ENCODE results near the gene ROBO1. TPM values are rescaled to one million over a fixed set of nuclear protein-coding genes. Genes with fewer than 3 reads are reported as not detected.

Gene ROBO1
- total RNA-seq, 1 donor, result 34.2 TPM

DNA sequence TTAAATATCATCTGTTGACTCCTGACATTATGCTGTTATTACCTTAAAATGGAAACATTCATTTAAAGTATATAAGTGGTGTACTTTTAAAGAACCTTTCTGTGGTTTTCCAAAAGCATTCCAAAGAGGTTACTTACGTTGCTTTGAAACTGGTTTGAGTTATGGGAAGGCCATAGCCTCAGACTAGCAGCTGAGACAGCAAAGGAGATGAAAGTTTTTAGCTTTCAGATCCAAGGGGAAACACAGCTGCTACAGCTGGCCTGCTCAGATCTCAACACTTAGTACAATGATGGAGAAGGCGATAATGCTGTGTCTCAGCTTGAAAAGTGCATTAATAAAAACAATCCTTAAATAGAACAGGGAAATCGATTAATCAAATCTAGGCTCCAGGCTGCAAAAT is 921.1 kb downstream of the ROBO1 start:
- H3K4me3 ChIP-seq (ENCODE audit: low read depth, low read length), result no peak overlapping the region
- peak; percentile 67 for DNase-seq (ENCODE audit: low read depth)
- TF ChIP-seq, protein P1, sequence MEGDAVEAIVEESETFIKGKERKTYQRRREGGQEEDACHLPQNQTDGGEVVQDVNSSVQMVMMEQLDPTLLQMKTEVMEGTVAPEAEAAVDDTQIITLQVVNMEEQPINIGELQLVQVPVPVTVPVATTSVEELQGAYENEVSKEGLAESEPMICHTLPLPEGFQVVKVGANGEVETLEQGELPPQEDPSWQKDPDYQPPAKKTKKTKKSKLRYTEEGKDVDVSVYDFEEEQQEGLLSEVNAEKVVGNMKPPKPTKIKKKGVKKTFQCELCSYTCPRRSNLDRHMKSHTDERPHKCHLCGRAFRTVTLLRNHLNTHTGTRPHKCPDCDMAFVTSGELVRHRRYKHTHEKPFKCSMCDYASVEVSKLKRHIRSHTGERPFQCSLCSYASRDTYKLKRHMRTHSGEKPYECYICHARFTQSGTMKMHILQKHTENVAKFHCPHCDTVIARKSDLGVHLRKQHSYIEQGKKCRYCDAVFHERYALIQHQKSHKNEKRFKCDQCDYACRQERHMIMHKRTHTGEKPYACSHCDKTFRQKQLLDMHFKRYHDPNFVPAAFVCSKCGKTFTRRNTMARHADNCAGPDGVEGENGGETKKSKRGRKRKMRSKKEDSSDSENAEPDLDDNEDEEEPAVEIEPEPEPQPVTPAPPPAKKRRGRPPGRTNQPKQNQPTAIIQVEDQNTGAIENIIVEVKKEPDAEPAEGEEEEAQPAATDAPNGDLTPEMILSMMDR (IDR thresholded peaks at IDR 0.05; ENCODE audit: insufficient read depth, low read length), result no peak

GRCh38 chr3:78845605-78846004 is 922.2 kb downstream of the ROBO1 start:
- TF ChIP-seq, protein P1 (IDR thresholded peaks at IDR 0.05; ENCODE audit: insufficient read depth, low read length), result no peak

GRCh38 chr3:78844307-78844706 is 923.5 kb downstream of the ROBO1 start:
- no peak overlapping the region for H3K4me3 ChIP-seq (ENCODE audit: low read depth, low read length)
- DNase-seq (ENCODE audit: low read depth), result no peak
- TF ChIP-seq, protein P1 (IDR thresholded peaks at IDR 0.05; ENCODE audit: insufficient read depth, low read length), result no peak

More at GRCh38 chr3:78845605-78846004, 922.2 kb downstream of the ROBO1 start:
- DNase-seq (ENCODE audit: low read depth), result no peak
- H3K4me3 ChIP-seq (ENCODE audit: low read depth, low read length), result no peak overlapping the region

DNA sequence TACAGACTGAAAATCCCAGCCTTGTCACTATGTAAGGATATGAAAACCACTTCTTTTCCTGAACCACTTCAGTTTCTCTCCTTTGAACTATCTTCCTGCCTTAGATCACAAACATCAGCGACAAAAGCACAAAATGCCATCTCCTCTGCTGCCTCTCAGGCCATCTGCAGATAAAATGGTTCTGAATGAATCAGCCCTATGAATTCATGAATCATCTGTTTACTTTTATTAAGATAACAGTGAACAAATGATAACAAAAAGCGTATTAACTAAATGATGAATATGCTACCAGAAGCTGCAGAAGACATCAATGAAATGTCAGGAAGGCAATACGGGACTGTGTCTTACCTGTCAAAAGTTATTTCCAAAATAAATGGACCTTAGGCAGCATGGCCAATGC is 928.1 kb downstream of the ROBO1 start:
- H3K4me3 ChIP-seq (ENCODE audit: low read depth, low read length), result no peak overlapping the region
- TF ChIP-seq, protein P1 (IDR thresholded peaks at IDR 0.05; ENCODE audit: insufficient read depth, low read length), result no peak
- DNase-seq (ENCODE audit: low read depth), result peak; percentile 22

- TF ChIP-seq, protein P1 (IDR thresholded peaks at IDR 0.05; ENCODE audit: insufficient read depth, low read length), result no peak
- no peak for DNase-seq (ENCODE audit: low read depth)
- no peak overlapping the region for H3K4me3 ChIP-seq (ENCODE audit: low read depth, low read length)
Observed at GRCh38 chr3:78838362-78838761, 929.4 kb downstream of the ROBO1 start.

DNA sequence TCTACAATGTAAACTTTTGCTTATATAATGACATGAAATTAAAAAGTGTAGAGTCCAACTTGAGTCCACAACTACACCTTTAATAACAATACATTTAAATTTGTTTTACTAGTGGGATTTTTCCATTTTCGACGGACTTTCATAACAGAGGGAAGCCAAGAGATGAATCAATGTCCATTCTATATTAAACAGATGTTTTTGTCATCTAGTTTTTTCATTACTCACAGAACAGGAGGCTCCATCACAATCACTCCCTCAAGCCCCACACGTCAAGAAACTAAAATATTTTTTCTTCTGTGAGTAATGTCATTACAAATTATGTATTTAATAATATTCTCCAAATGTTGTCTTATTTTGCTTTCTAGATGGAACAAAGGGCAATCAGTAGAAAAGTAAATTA is 932.9 kb downstream of the ROBO1 start:
- DNase-seq (ENCODE audit: low read depth), result no peak
- H3K4me3 ChIP-seq (ENCODE audit: low read depth, low read length), result no peak overlapping the region
- TF ChIP-seq, protein P1 (IDR thresholded peaks at IDR 0.05; ENCODE audit: insufficient read depth, low read length), result no peak

DNA sequence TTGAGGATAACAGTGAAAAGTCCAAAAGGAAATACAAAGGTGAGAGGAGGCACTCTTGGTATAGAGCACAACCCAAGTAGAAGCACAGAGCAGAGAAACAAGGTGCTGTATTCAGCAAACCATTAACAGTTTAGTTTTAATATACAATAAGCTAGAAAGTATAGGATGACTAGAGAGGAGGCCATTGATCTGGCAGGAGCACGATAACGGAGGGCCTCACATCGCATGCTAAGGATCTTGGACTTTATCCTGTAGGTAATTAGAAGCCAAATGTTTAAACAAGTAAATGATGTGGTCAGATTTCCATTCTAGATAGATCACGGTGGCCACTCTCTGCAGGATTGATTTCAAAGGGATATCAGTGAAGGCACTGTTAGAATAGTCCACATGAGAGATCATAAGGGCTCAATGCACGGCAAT is 935.0 kb downstream of the ROBO1 start:
- TF ChIP-seq, protein P1 (IDR thresholded peaks at IDR 0.05; ENCODE audit: insufficient read depth, low read length), result no peak
- DNase-seq (ENCODE audit: low read depth), result no peak
- no peak overlapping the region for H3K4me3 ChIP-seq (ENCODE audit: low read depth, low read length)
